Caco-2 (cell line): Measurements from ENCODE around the gene PFDN2. TPM values are rescaled to one million over a fixed set of nuclear protein-coding genes. Genes with fewer than 3 reads are reported as not detected.
A peak's percentile ranks its signal among the peaks of the same experiment; 100 is the strongest.

Source experiments
- BruUV-seq: library from RNA; stranded (reverse); fragments of 400-500 nt; replicated peaks from 2 replicates; lab custom pipeline; 2021; lab: Mats Ljungman, UMichigan
- CTCF ChIA-PET: fragments of 300-600 bp; sonication (Branson Sonifier 250); formaldehyde crosslinking; loops from one replicate; lab custom pipeline; 2022; ENCODE audit warnings: antibody characterized with exemption; lab: Charles Lee
- POLR2A ChIA-PET: fragments of 300-600 bp; sonication (Branson Sonifier 250); formaldehyde crosslinking; loops from one replicate; lab custom pipeline; 2022; ENCODE audit warnings: antibody characterized with exemption; lab: Charles Lee
- DNase-seq, 2 experiments: peaks; one replicate each; pipeline versions ENCODE4 v3.0.0 to v3.0.0-alpha.2; 2020 to 2022
- H3K27me3 ChIP-seq: replicated peaks from 2 replicates; pipeline ENCODE4 v1.6.0; 2011; ENCODE audit warnings: low read length; ENCODE audit not compliant: control insufficient read depth, insufficient read depth
- H3K36me3 ChIP-seq: 2 replicates; pipeline ENCODE4 v1.5.1; 2011; ENCODE audit warnings: low read length; ENCODE audit not compliant: control insufficient read depth, insufficient read depth
- H3K4me1 ChIP-seq: fragments of 250-450 bp; sonication (Bioruptor Pico); 2 replicates; pipeline ENCODE4 v1.5.1; 2020; ENCODE audit warnings: mild to moderate bottlenecking
- H3K4me3 ChIP-seq: 2 replicates; pipeline ENCODE4 v1.5.1; 2011; ENCODE audit warnings: low read depth, mild to moderate bottlenecking, control low read depth, low read length
- H3K9me3 ChIP-seq: fragments of 250-450 bp; sonication (Bioruptor Pico); 2 replicates; pipeline ENCODE4 v1.5.1; 2020; ENCODE audit warnings: mild to moderate bottlenecking, moderate library complexity
- H3K27ac Mint-ChIP-seq: one replicate; pipeline ENCODE4 v1.8.0; 2022; ENCODE audit warnings: mixed read lengths; ENCODE audit not compliant: unreplicated experiment
- H3K27me3 Mint-ChIP-seq: one replicate; pipeline ENCODE4 v1.8.0; 2022; ENCODE audit warnings: mixed read lengths; ENCODE audit not compliant: insufficient read depth, unreplicated experiment
- H3K36me3 Mint-ChIP-seq: one replicate; pipeline ENCODE4 v1.8.0; 2022; ENCODE audit warnings: mild to moderate bottlenecking, mixed read lengths; ENCODE audit not compliant: insufficient read depth, unreplicated experiment
- H3K4me1 Mint-ChIP-seq: one replicate; pipeline ENCODE4 v1.8.0; 2022; ENCODE audit warnings: low read depth, mixed read lengths; ENCODE audit not compliant: unreplicated experiment
- H3K4me3 Mint-ChIP-seq: one replicate; pipeline ENCODE4 v1.8.0; 2022; ENCODE audit warnings: mild to moderate bottlenecking, moderate library complexity, mixed read lengths; ENCODE audit not compliant: unreplicated experiment
- H3K9me3 Mint-ChIP-seq: one replicate; pipeline ENCODE4 v1.8.0; 2022; ENCODE audit warnings: mixed read lengths; ENCODE audit not compliant: unreplicated experiment
- intact Hi-C: fragments of 100-400 bp; cut with micrococcal nuclease; formaldehyde crosslinking; loops from one replicate; pipeline ENCODE4 v1.10.0; 2022; ENCODE audit not compliant: unreplicated experiment
- total RNA-seq: library from RNA; stranded (reverse); gene quantifications from 2 replicates; pipeline ENCODE4 v1.2.3, GENCODE V29; 2022
- TF ChIP-seq, protein P1 (sequence below), 2 experiments: fragments of 200-600 bp in 1 of 2; IDR thresholded peaks; 1 replicate in 1 of 2; 2 replicates in 1 of 2; pipeline versions ENCODE4 v1.5.1 to v1.8.0; 2011 to 2022; ENCODE audit warnings: antibody characterized with exemption in 1 of 2, control low read depth in 1 of 2, inconsistent platforms in 1 of 2, low read depth in 1 of 2, low read length in 1 of 2, mild to moderate bottlenecking in 1 of 2, moderate library complexity in 1 of 2; ENCODE audit not compliant: insufficient read depth in 1 of 2, severe bottlenecking in 1 of 2, unreplicated experiment in 1 of 2

Gene PFDN2
- total RNA-seq, 1 experiment from 2014 or later: 88.0 TPM

DNA sequence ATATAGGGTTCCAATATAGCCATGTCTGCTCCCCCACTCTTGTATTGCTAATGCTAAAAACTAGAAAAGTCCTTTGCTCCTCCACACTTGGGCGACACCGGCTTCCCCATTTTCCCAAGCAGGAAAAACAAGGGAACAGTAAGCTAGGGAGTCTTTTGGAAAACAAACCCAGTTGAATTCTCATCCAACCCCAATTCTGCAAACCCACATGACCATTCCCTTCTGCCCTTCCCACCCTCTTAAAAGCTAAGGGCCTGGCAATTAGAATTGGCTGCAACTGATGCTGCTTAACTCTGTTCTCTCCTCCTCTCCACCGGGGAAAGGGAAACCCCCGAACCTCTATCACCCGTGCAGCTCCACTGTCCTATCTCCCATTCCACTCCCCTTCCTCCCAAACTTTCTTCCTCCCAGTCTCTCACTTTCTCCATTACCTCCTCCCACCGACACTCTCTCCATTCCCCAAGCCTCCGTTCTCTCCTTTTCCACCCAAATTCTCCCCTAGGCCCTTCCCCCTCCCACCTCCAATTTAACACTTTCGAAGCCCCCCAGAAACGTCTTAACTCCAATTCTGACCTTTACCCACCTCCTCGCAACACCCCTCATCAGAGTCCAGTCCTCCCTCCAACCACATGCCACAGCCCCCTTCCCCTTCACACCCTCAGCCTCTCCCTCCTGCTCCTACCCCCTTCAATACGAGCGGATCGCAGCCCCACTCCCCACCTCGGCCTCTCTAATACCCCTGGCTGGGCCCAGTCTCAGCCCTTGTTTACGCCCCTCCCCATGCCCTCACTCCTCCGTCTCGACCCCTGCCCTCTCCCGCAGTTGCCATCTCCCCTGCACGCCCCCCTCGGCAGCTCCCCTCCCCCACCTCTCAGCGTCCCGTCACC lies 13.9 kb upstream of the PFDN2 start:
- peak overlapping the region; percentile 71 for H3K4me3 ChIP-seq
- intact Hi-C loops: loop anchor here (1.0 kb wide), 1 partner anchor 12 kb away; no protein-coding TSS in a partner anchor
- no peak for DNase-seq
- ChIA-PET POLR2A (interaction anchor here (0.6 to 2.4 kb wide), 7 partner anchors 9 to 111 kb away, joined by 3 to 15 read pairs (median 6); partner anchors contain the start of genes F11R, NIT1, PFDN2 and PPOX), CTCF (interaction anchor here (1.1 to 1.6 kb wide), 3 partner anchors 14 to 60 kb away, joined by 3 to 6 read pairs (median 5); partner anchors contain the start of genes KLHDC9, NIT1 and PFDN2)
- H3K27ac Mint-ChIP-seq: no peak overlapping the region
- no peaks in the 10 kb centered on the region; the same call in 1 of the 2 replicates for H3K36me3 ChIP-seq
- no peaks in the 10 kb centered on the region for H3K9me3 Mint-ChIP-seq
- no peaks in the 10 kb centered on the region for H3K4me1 ChIP-seq
- H3K4me1 Mint-ChIP-seq: peaks cover 3% of the 10 kb centered on the region
- no TSS peak for BruUV-seq
- H3K4me3 Mint-ChIP-seq: no peak overlapping the region
- H3K36me3 Mint-ChIP-seq: peaks cover 10% of the 10 kb centered on the region
- TF ChIP-seq, protein P1, sequence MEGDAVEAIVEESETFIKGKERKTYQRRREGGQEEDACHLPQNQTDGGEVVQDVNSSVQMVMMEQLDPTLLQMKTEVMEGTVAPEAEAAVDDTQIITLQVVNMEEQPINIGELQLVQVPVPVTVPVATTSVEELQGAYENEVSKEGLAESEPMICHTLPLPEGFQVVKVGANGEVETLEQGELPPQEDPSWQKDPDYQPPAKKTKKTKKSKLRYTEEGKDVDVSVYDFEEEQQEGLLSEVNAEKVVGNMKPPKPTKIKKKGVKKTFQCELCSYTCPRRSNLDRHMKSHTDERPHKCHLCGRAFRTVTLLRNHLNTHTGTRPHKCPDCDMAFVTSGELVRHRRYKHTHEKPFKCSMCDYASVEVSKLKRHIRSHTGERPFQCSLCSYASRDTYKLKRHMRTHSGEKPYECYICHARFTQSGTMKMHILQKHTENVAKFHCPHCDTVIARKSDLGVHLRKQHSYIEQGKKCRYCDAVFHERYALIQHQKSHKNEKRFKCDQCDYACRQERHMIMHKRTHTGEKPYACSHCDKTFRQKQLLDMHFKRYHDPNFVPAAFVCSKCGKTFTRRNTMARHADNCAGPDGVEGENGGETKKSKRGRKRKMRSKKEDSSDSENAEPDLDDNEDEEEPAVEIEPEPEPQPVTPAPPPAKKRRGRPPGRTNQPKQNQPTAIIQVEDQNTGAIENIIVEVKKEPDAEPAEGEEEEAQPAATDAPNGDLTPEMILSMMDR (IDR thresholded peaks at IDR 0.05; ENCODE audit: insufficient read depth in 1 of 2, low read depth in 1 of 2, low read length in 1 of 2, severe bottlenecking in 1 of 2, unreplicated experiment in 1 of 2): no peak
- no peaks in the 10 kb centered on the region for H3K9me3 ChIP-seq
- H3K27me3 ChIP-seq: no peaks in the 10 kb centered on the region
- H3K27me3 Mint-ChIP-seq: no peaks in the 10 kb centered on the region

- H3K9me3 ChIP-seq: no peaks in the 10 kb centered on the region
- no TSS peak for BruUV-seq
- no peak overlapping the region for H3K4me3 ChIP-seq
- ChIA-PET CTCF (no interaction called here), POLR2A (no interaction called here)
- peaks cover 23% of the 10 kb centered on the region for H3K36me3 Mint-ChIP-seq
- no peak overlapping the region for H3K27ac Mint-ChIP-seq
- no peaks in the 10 kb centered on the region for H3K9me3 Mint-ChIP-seq
- no peaks in the 10 kb centered on the region for H3K4me1 ChIP-seq
- DNase-seq: no peak
- H3K4me3 Mint-ChIP-seq: no peak overlapping the region
- H3K27me3 ChIP-seq: no peaks in the 10 kb centered on the region
- TF ChIP-seq, protein P1 (IDR thresholded peaks at IDR 0.05; ENCODE audit: insufficient read depth in 1 of 2, low read depth in 1 of 2, low read length in 1 of 2, severe bottlenecking in 1 of 2, unreplicated experiment in 1 of 2): no peak
- H3K36me3 ChIP-seq: no peaks in the 10 kb centered on the region; the same call in 1 of the 2 replicates
- H3K27me3 Mint-ChIP-seq: no peaks in the 10 kb centered on the region
- no peaks in the 10 kb centered on the region for H3K4me1 Mint-ChIP-seq
- intact Hi-C loops: no loop called here
These were observed 12.4 kb upstream of the PFDN2 start for GRCh38 chr1:161130266-161130665.

DNA sequence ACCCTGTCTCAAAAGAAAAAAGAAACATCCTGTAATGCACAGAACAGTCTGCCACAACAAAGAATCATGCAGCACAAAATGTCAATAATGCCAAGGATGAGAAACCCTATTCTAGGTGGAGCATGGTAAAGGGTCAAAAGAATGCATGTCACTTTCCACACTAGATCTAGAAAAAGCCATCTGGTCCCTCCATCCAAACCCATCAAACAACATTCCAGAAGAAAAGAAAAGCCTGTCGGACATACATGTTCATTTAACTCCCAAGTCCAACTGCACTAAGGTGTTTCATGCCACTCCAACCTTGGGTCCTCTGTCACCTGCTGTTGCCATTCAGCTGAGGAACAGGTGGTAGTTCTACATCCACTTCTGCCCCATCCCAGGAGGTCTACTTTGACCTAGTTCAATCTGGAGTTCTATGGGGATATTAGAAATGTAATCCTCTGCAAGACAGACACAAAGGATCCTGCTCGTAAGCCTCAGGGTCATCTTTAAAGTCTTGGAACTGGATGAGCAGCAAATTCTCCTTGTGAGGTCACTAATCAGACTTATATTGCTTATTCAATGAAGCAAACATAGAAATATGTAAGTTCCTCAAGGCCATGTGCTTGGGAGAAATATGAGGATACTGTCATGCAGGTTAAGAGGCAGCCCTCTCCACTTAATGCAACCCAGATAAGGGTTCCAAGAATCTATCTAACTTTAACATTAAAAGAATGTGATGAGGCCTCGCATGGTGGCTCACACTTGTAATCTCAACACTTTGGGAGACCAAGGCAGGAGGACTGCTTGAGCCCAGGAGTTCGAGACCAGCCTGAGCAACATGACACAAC lies 11.0 kb upstream of the PFDN2 start:
- no peaks in the 10 kb centered on the region for H3K9me3 ChIP-seq
- CTCF ChIA-PET: no interaction called here
- peaks cover 1% of the 10 kb centered on the region; the same call in 1 of the 2 replicates for H3K36me3 ChIP-seq
- Mint-ChIP-seq H3K27ac (no peak overlapping the region), H3K9me3 (no peaks in the 10 kb centered on the region), H3K27me3 (no peaks in the 10 kb centered on the region), H3K36me3 (peaks cover 38% of the 10 kb centered on the region), H3K4me1 (no peaks in the 10 kb centered on the region), H3K4me3 (no peak overlapping the region)
- BruUV-seq: no TSS peak
- intact Hi-C loops: no loop called here
- TF ChIP-seq, protein P1 (IDR thresholded peaks at IDR 0.05; ENCODE audit: insufficient read depth in 1 of 2, low read depth in 1 of 2, low read length in 1 of 2, severe bottlenecking in 1 of 2, unreplicated experiment in 1 of 2): no peak
- no peak overlapping the region for H3K4me3 ChIP-seq
- H3K4me1 ChIP-seq: no peaks in the 10 kb centered on the region
- H3K27me3 ChIP-seq: no peaks in the 10 kb centered on the region
- POLR2A ChIA-PET: no interaction called here
- no peak for DNase-seq
